HG03460 (cell line): ENCODE measurements around the gene STMND1.

Source experiments
- ATAC-seq: cut with Tn5 transposase; IDR thresholded peaks from one replicate; pipeline ENCODE4 v1.9.1; 2021; ENCODE audit not compliant: unreplicated experiment

STMND1 gene

GRCh38 chr6:17097982-17098381 lies 3.9 kb upstream of the STMND1 start:
- no peak for ATAC-seq

- no peak for ATAC-seq
Measured at GRCh38 chr6:17098538-17098937, 3.3 kb upstream of the STMND1 start.

- ATAC-seq = no peak
Measured at GRCh38 chr6:17099401-17100059, 2.3 kb upstream of the STMND1 start.

- ATAC-seq = no peak
Measured at GRCh38 chr6:17100806-17101205, 1.0 kb upstream of the STMND1 start.

GRCh38 chr6:17102258-17102870 lies 514 bp downstream of the STMND1 start:
- no peak for ATAC-seq

GRCh38 chr6:17103715-17104114 lies 1.9 kb downstream of the STMND1 start:
- ATAC-seq = no peak

GRCh38 chr6:17107863-17108262 lies 6.0 kb downstream of the STMND1 start:
- no peak for ATAC-seq

- ATAC-seq = no peak
Measured at GRCh38 chr6:17115251-17116116, 13.6 kb downstream of the STMND1 start.

- ATAC-seq = no peak
Measured at GRCh38 chr6:17116117-17116440, 14.2 kb downstream of the STMND1 start.

- ATAC-seq = no peak
Measured at GRCh38 chr6:17120019-17120418, 18.2 kb downstream of the STMND1 start.

GRCh38 chr6:17125407-17125806 lies 23.6 kb downstream of the STMND1 start:
- no peak for ATAC-seq

- ATAC-seq = no peak
Measured at GRCh38 chr6:17130786-17131185, 28.9 kb downstream of the STMND1 start.

GRCh38 chr6:17132967-17133366 lies 31.1 kb downstream of the STMND1 start:
- ATAC-seq = no peak

GRCh38 chr6:17138033-17138432 lies 36.2 kb downstream of the STMND1 start:
- ATAC-seq = no peak

GRCh38 chr6:17144016-17144415 lies 42.2 kb downstream of the STMND1 start:
- no peak for ATAC-seq

GRCh38 chr6:17149571-17149970 lies 47.7 kb downstream of the STMND1 start:
- ATAC-seq = no peak

GRCh38 chr6:17150096-17150495 lies 48.2 kb downstream of the STMND1 start:
- ATAC-seq = no peak

GRCh38 chr6:17151888-17152287 lies 50.0 kb downstream of the STMND1 start:
- ATAC-seq = no peak

GRCh38 chr6:17152703-17153102 lies 50.9 kb downstream of the STMND1 start:
- no peak for ATAC-seq

GRCh38 chr6:17156112-17156921 lies 54.5 kb downstream of the STMND1 start:
- ATAC-seq = no peak

GRCh38 chr6:17156966-17157365 lies 55.1 kb downstream of the STMND1 start:
- ATAC-seq = no peak
